Tibial nerve (tissue), 4 donors: ENCODE data around the gene ZRSR2.

Source experiments
- CTCF ChIP-seq, 5 experiments: fragments of 200-600 bp in 3 of 5; fragments of 450-650 bp in 2 of 5; sonication (generic) in 3 of 5; IDR thresholded peaks; one replicate each; pipeline ENCODE4 v1.5.1; 2016 to 2019; ENCODE audit warnings: antibody characterized with exemption in 5 of 5, mild to moderate bottlenecking in 3 of 5, moderate library complexity in 2 of 5
- EP300 ChIP-seq, 2 donors: sonication (generic); formaldehyde crosslinking; IDR thresholded peaks; one replicate each; pipeline ENCODE4 v1.6.1; 2017; ENCODE audit warnings: antibody characterized with exemption in 2 of 2, mild to moderate bottlenecking in 1 of 2
- POLR2A ChIP-seq, 2 donors: fragments of 450-650 bp; IDR thresholded peaks; one replicate each; pipeline ENCODE4 v1.6.1; 2017; ENCODE audit warnings: antibody characterized with exemption in 2 of 2, mild to moderate bottlenecking in 2 of 2, moderate library complexity in 2 of 2

- no peak for TF ChIP-seq CTCF (IDR thresholded peaks at IDR 0.05)
- TF ChIP-seq POLR2A (IDR thresholded peaks at IDR 0.05) = no peak
- no peak for TF ChIP-seq EP300 (IDR thresholded peaks at IDR 0.05)
Measured at GRCh38 chrX:15785176-15785750, 5.0 kb upstream of the ZRSR2 start.
